Colon (tissue), 2 donors: ENCODE data around the gene AR.

Experiments used
- FAIRE-seq: peaks from 2 replicates; lab custom pipeline; 2012; peaks lifted over from hg19 to GRCh38; lab: Jason Lieb, UNC
- donor health status: control.
- donor health status: control.

AR gene

GRCh38 chrX:67563469-67564448, 19.9 kb downstream of the AR start:
- FAIRE-seq: no peak

DNA sequence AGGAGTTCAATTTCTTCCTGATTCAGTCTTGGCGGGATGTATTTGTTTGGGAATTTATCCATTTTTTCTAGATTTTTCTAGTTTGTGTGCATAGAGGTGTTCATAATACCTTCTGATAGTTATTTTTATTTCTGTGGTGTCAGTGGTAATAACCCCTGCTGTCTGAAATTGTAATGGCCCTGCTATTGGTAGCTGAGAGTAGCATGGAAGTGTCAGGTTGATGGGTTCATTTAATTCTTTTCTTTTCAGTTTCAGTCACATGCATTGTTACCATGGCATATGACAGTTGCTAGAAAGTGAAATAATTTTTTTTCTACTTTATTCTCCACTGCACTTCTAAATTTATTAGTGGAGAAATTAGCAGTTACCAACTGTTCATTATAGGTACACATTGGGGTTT, 20.7 kb downstream of the AR start:
- no peak for FAIRE-seq

DNA sequence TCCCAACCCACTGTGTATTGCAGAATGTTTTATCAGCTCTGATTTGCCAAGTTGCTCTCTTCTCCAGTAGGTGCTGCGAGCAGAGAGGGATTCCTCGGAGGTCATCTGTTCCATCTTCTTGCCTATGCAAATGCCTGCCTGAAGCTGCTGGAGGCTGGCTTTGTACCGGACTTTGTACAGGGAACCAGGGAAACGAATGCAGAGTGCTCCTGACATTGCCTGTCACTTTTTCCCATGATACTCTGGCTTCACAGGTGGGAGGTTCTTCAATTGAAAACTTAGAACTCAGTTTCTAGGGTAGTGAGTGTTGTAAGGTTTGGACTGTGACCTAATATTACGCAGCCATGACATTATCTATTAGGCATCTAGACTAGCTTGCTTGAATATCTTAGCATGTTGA, 24.9 kb downstream of the AR start:
- no peak for FAIRE-seq

DNA sequence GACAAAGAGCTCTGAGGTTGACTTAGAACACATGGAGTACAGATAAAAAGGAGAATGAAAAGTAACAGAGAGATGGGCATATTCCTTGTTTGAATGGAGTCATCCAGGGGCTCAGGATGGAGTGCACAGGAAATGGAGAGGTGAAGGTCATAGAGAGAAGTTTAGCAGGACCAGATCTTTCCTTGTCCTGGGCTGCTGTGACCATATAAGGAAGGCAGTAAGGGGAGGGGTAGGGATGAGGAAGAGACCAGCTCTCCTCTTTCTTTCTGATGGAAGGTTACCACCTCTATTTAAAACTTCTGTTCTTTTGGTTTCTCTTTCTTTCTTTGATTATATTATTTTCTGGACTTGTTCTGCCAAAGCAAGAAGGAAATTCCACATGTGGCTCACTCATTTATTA, 27.0 kb downstream of the AR start:
- no peak for FAIRE-seq

GRCh38 chrX:67574696-67575095, 30.9 kb downstream of the AR start:
- FAIRE-seq: no peak

DNA sequence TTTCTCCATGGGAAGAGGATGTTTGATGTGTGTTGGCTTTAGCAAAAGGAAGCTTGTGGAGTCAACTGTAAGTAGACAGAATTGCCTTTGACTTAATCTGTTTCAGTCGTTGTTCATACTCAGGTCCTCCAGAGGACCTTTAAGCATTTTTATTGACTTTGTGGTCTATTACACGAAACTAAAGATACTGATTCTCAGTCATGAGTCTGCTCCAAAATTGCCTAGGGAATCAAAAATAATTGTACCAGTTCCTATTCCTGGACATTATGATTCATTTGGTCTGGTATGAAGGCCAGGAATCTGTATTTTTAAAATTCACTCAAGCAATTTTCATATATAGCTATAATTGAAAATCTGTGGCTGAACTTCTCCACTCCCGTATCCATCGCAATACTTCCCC, 38.6 kb downstream of the AR start:
- no peak for FAIRE-seq

GRCh38 chrX:67583171-67583570, 39.4 kb downstream of the AR start:
- no peak for FAIRE-seq

GRCh38 chrX:67585401-67585800, 41.6 kb downstream of the AR start:
- FAIRE-seq: no peak

DNA sequence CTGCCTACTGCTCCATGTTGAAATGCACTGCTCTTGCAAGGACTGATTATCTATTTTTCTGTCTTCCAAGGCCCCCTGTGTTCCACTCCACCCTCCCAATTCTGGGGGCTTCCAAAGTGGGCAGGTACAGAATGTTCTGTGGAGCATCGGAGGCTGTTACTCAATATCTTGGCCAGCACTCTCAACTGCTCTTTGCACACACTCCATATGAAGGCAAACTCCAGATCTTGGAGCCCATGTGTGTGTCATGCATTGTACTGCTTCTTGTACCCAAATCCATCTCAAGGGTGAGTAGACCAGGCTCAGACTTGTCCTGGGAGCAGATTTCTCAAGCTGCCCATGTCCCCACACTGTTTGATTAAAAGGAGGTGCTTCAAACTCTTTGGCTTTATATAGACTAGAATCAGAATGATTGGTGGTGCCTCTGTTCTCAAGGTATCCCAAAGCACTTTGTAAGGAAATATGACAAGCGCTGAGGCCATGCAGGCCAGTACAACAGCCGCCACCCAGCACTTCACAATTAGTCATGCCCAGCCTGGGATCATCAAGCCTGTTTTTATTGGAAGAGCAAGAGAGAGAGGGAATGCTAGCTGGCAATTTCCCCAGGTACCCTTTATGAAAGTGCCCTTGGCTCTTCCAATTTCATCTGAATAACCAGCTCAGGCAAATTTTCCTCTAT, 44.3 kb downstream of the AR start:
- FAIRE-seq: no peak

DNA sequence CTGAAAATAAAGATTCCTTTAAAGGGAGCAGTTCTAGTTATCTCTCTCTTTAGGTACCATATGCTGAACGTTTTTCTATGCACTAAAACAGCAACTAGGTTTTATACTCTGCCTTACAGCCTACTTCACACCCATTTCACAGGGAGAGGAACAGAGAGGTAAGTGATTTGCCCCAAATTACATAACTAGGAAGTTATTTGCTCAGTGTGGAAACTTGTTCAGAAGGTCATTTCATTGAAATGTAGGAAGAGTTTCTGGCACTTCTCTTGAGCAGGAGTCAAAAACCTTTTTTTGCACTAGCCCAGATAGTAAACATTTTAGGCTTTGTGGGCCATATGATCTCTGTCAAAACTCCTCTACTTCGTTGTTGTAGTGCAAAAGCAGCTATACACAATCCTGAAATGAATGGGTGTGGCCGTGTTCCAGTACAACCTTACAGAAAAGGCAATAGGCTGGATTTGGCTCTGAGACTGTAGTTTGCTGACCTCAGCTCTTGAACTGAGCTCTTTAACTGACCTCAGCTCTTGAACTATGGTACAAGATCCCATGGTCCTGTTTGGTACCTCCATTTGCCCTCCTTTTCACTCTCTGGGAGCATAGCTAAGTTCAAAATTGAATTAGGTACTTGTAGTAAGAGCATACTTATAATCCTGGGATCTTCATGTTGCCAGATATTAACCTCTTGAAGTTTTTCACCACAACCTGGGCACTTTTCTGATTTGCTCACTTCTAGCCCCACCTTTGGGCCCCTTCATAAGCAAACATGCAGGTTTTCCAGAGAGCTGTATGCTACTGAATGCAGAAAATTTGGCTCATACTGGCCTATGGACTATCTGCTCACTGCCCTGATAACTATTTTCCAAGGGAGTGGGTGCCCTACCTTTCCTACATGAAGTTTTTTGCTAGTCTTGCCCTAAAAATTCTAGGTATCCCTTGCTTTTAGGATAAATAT, 53.3 kb downstream of the AR start:
- FAIRE-seq: no peak

- FAIRE-seq: no peak
Measured at GRCh38 chrX:67599532-67599931, 55.7 kb downstream of the AR start.

DNA sequence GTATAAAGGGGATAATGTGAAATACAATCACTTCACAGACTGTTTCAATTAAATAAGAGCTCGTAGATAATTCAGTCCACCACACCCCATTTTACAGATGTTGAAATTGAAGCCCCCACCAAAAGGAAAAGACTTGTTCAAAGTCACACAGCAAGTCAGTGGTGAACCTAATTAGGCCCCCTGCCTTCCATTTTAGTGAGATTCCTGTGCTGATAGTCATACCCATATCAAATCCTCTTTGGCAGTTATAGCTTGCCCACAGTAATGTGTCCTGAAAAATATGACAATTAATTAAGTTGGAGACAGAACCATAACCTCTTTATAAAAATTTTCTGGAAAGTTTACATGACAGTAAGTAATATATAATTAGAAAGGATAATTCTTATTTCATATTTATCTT, 58.0 kb downstream of the AR start:
- FAIRE-seq: no peak

DNA sequence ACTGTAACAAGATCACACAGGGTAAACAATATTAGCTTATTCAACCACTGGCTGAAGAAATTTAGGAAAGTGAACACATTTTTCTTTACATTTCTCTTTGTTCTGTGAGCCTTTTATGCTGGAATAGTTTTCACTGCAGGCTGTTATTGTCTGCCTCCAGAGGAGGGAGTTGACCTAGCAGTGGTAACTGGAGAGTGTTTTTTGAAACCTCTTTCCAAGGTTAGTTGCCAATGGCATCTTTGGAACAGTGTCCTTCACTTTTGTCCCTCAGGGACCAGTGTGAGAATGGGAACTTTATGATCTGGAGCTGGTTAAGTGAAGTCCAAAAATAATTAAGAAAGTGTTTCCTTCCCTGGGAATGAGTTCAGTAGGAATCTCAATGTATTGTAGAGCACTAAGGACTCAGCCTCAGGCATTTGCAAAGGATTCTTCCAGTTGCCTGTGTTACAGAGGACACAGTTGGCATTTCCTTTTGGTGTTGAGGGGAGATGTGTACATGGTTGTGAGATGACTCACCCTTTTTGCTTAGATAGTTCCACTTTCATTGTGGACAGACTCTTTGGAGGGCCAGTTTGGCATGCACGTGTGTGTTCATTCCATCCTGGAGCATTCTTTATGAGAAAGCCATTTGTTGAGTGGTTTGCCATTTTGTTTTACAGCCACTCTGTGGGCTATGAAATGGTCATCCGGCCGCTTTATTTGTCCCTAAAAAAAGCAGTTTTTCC, 61.3 kb downstream of the AR start:
- FAIRE-seq: no peak

- no peak for FAIRE-seq
Measured at GRCh38 chrX:67607466-67607865, 63.6 kb downstream of the AR start.

DNA sequence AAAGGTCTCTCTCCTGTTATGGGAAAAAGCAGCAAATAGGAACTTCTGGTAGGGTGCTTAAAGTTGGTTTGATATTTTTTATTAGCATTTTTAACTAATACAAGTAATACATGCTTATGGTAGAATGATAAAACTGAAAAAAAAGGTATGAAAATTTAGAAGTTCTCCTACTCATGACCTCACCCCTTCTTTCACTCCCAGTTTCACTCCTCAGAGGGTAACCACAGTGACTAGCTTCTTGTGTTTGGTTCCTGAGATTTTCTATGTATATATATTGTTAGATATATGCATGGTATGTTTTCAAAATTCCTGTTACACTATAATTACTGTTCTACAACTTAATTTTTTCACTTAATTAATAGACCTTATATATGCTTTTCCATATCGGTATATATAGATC, 66.5 kb downstream of the AR start:
- FAIRE-seq: peak; percentile 80

DNA sequence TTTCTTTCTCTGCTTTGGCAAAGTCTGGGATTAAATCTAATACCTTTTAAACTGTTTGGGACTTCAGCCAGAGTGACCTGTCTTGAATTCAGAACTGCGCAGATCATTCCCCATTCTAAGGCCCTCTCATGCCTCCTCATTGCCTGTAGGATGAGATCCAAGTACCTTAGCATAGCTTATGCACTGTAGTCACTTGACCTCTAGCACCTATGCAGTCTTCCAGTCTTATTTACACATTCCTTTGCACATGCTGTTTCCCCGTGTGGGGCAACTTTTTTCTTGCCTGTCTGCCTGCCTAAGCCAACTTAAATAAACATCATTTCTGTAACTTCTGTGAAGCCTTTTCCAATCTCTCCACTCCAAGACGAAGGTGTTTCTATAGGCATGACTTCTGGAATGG, 68.4 kb downstream of the AR start:
- FAIRE-seq: no peak

- FAIRE-seq: no peak
Measured at GRCh38 chrX:67613366-67613765, 69.5 kb downstream of the AR start.

GRCh38 chrX:67613996-67614395, 70.2 kb downstream of the AR start:
- FAIRE-seq: no peak

GRCh38 chrX:67614423-67614822, 70.6 kb downstream of the AR start:
- FAIRE-seq: no peak

DNA sequence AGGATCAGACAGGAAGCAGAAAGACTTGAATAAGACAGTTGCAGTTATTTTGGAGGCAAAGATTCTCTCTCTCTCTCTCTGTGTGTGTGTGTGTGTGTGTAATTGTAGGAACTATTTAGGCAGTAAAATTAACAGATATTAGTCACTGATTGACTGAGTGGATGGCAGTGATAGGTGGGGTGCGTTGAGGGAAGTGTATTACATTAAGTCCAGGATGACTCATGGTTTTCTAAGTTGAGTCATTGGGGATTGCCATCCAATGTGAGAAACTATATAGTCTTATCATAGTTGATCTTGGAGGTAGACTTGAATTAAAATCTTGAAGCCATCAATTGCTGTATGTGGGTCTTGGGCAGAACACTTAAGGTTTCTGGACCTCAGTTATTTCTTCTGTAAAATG, 75.4 kb downstream of the AR start:
- FAIRE-seq: no peak

DNA sequence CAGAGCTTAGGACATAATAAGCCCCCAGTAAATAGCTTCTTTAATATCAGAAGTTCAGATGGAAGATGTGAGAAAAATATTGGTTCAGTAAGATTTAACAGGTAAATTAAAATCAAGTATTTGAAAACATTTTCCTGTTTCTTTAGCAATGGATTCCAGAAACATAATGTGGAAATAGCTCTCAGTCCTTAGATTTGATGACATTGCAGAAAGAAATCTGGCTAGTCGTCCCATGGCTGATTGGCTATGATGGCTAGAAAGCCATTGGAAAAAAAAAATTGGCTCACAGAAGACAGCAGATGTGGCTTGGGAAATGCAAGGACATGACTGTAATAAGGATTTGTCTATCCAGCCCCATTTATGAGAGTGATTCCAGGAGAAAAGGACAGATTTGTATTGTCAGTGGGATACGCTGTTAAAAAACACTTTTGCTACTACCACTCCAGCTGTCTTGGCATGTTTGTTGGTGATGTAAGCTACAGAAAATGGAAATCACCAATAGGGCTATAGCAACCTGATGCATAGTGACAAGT, 78.3 kb downstream of the AR start:
- FAIRE-seq: no peak
